GM10248 (cell line): ENCODE measurements around the gene IMMP2L.

Source experiments
- CTCF ChIA-PET: fragments of 300-600 bp; sonication (Branson Sonifier 250); formaldehyde crosslinking; extraction: SDS; loops from one replicate; lab custom pipeline; 2021; ENCODE audit warnings: antibody characterized with exemption; lab: Yijun Ruan, JAX
- POLR2A ChIA-PET: fragments of 350-650 bp; sonication (Branson Sonifier 250); formaldehyde crosslinking; extraction: SDS; loops from one replicate; lab custom pipeline; 2020; ENCODE audit warnings: antibody characterized with exemption; lab: Yijun Ruan, JAX
- DNase-seq: peaks from one replicate; pipeline ENCODE4 v3.0.0; 2012; ENCODE audit errors: extremely low spot score
- CTCF ChIP-seq: IDR thresholded peaks from 2 replicates; pipeline ENCODE4 v1.5.1; 2012; ENCODE audit warnings: mild to moderate bottlenecking, low read depth; ENCODE audit errors: extremely low read depth, missing control alignments, control extremely low read depth

The IMMP2L gene

GRCh38 chr7:111029574-111030251, 532.6 kb downstream of the IMMP2L start:
- TF ChIP-seq CTCF, result no peak
- ChIA-PET CTCF (interaction anchor here (1.0 to 2.3 kb wide), 6 partner anchors 7 to 31 kb away, joined by 3 to 9 read pairs (median 4); no protein-coding TSS in a partner anchor), POLR2A (no interaction called here)
- no peak for DNase-seq

GRCh38 chr7:111029141-111029572, 533.1 kb downstream of the IMMP2L start:
- ChIA-PET CTCF (interaction anchor here (1.2 to 2.3 kb wide), 4 partner anchors 8 to 32 kb away, joined by 3 to 9 read pairs (median 6); no protein-coding TSS in a partner anchor), POLR2A (no interaction called here)
- DNase-seq, result no peak
- no peak for TF ChIP-seq CTCF

GRCh38 chr7:111027396-111027795, 534.9 kb downstream of the IMMP2L start:
- TF ChIP-seq CTCF, result no peak
- CTCF ChIA-PET, result interaction anchor here (1.3 to 2.0 kb wide), 2 partner anchors 10 to 34 kb away, joined by 3 to 7 read pairs; no protein-coding TSS in a partner anchor
- POLR2A ChIA-PET, result no interaction called here

GRCh38 chr7:111026806-111027205, 535.5 kb downstream of the IMMP2L start:
- CTCF ChIA-PET, result interaction anchor here (1.3 kb wide), 1 partner anchor 9 kb away, joined by 3 read pairs; no protein-coding TSS in a partner anchor

More at GRCh38 chr7:111027396-111027795, 534.9 kb downstream of the IMMP2L start:
- DNase-seq, result no peak

GRCh38 chr7:111026343-111026742, 535.9 kb downstream of the IMMP2L start:
- ChIA-PET CTCF (interaction anchor here (1.3 kb wide), 1 partner anchor 9 kb away, joined by 3 read pairs; no protein-coding TSS in a partner anchor), POLR2A (no interaction called here)
- no peak for DNase-seq
- no peak for TF ChIP-seq CTCF

More at GRCh38 chr7:111026806-111027205, 535.5 kb downstream of the IMMP2L start:
- POLR2A ChIA-PET, result no interaction called here
- TF ChIP-seq CTCF, result no peak
- no peak for DNase-seq

- CTCF ChIA-PET, result no interaction called here
- DNase-seq, result no peak
- TF ChIP-seq CTCF, result no peak
- POLR2A ChIA-PET, result no interaction called here
These were observed 537.3 kb downstream of the IMMP2L start for GRCh38 chr7:111025006-111025405.
